CD4-positive, alpha-beta T cell treated with Interferon alpha-2 for 1 hour (primary cell): ENCODE results near the gene AGPAT2.

Experiments
- DNase-seq, 2 donors: peaks; one replicate each; pipeline ENCODE4 v3.0.0-alpha.2; 2020 to 2022

AGPAT2 gene

GRCh38 chr9:136700959-136701667 is 13.9 kb upstream of the AGPAT2 start:
- DNase-seq = peak; percentile 57 to 69

DNA sequence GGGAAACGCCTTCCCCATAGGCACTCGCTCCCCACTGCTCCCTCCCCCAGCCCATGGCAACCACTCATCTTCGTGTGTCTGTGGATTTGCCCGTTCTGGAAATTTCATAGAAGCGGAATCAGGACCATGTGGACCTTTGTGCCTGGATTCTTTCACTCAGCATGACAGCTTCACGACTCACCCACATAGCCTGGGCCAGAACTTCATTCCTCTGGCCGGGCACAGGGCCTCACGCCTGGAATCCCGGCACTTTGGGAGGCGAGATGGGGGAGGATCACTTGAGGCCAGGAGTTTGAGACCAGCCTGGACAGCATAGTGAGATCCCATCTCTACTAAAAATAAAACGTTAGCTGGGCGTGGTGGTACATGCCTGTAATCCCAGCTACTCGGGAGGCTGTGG is 13.0 kb upstream of the AGPAT2 start:
- no peak for DNase-seq

DNA sequence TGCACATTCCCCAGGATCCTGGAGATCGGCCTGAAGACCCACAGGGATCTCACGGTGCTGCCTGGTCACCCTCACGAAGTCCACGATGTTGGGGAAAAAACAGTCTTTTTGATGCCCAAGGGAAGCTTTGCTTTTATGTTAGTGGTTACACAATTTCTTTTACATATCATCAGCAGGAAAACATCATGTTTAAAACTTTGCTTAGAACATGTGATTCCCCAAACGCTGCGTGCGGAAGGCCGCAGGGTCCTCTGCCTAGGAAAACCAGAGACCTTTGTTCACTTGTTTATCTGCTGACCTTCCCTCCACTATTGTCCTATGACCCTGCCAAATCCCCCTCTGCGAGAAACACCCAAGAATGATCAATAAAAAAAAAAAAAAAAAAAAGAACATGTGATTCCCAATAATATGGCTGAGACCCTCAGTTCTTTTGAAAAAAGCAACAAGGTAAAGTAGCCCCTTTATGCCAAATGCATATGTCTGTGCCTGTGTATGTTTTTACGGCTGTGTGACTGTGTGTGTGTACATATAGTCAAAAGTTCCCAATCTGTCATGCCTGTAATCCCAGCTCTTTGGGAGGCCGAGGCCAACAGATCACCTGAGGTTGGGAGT is 11.5 kb upstream of the AGPAT2 start:
- DNase-seq = no peak

GRCh38 chr9:136697821-136698526 is 10.7 kb upstream of the AGPAT2 start:
- peak in 1 of 2 donors; percentile 14 for DNase-seq

DNA sequence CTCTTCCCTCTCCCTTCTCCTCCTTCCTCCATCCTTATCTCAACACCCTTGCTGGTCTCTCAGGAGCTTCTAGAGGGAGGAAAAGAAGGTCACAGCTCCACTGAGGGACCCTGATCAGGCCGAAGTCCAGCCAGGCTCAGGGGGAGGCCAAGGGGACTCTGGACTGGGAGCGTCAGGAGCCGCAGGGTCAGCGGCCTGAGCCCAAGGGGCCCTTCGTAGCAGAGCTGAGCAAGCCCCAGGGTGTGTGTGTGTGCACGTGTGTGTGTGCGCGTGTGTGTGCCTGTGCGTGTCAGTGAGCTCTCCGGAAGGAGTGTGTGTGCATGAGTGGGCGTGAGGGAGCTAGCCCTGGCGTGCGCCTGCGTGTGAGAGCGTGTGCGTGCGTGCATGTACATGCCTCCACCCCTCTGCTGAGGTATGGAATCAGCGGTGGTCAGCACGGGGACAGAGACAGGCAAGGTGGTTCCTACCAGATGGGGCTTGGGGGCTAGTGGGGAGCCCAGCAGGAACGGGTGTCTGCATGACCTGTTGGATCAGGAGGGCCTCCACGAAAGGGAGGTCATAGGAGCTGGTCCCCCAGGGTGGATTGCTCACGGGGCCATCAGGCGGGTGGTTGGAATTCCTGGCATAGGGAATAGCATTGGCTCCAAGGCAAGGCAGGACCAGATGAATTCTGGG is 10.0 kb upstream of the AGPAT2 start:
- no peak for DNase-seq

DNA sequence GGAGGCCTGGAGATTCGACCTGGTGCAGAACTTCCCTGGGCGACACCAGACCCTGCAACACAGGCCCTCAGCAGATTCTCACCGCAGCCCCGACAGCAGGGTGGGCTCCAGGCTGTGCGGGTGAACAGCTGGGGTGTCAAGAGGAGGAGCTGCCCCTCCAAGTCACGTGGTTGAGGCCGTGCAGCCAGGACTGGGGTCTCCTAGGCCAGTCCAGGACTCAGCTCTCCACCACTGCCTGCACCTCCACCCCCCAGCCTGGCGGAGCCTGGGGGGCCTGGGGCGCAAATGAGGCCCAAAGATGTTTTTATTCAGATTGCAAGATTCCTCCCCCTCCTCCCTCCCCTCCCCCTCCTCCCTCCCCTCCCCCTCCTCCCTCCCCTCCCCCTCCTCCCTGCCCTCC is 9.2 kb upstream of the AGPAT2 start:
- no peak for DNase-seq

DNA sequence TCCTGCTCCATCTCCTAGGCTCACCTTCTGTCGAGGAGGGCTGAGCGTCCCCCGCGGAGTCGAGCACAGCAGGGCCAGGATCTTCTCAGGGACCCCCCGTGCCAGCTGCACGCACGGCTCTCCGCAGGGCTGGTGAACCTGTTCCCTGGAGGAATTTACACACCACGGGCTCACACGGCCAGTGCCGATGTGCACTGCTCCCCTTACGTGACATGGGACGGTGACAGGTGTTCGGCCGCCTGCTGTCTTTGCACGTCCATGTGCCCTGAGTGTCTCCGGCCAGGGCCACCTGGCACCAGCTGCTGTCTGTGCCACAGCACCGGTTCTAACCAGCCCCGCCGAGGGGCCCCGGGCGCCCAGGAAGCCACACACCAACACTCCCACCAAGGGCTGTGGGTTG is 8.7 kb upstream of the AGPAT2 start:
- DNase-seq = no peak

GRCh38 chr9:136695435-136695895 is 8.2 kb upstream of the AGPAT2 start:
- no peak for DNase-seq

- DNase-seq = no peak
These were observed 7.6 kb upstream of the AGPAT2 start for GRCh38 chr9:136694872-136695247.

- DNase-seq = no peak
These were observed 7.1 kb upstream of the AGPAT2 start for GRCh38 chr9:136694163-136694871.

- no peak for DNase-seq
These were observed 6.4 kb upstream of the AGPAT2 start for GRCh38 chr9:136693490-136694162.

GRCh38 chr9:136693135-136693489 is 5.9 kb upstream of the AGPAT2 start:
- DNase-seq = no peak

DNA sequence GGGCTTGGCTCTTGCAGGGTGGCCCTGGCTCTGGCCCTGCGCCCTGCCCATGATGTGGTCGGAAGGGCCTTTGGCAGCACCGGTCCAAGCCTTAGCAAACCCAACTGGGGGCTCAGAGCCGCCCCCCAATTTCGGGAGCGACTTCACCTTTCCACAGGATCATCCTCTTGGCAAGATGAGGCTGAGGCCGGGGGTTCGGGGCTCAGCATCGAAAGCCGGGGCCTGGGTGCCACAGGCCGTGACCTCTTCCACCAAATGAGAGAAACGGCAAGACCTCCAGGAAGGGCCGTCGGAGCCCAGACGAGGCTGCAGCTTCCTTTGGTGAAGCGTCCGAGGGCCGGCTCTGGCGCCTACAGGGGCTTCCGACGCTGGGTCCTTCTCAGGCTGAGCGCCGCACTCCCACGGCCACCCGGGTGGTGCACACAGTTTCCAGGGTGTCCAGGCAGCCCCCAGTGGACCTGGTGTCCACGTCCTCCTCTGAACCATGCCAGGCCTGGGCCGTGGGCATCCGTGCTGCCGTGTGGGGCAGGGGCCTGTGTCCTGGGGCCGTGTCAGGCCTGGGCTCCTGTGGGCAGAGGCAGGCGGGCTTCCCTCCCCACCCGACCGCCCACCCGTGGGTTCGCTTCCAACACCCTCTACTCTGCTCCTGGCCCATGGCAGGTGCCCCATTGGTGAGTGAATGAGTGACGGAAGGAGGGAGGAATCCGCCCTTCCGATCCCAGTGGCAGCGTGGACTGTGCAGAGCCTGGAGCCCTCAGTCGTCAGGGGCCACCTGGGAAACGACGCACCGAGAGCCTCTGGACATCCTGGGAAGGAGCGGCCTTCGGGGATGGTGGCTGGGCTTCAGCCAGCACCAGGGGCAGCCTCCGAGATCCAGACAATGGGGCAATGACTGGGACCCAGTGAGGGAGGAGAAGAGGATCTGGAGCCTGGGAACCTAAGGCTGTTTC is 5.2 kb upstream of the AGPAT2 start:
- DNase-seq = no peak

GRCh38 chr9:136691316-136692184 is 4.3 kb upstream of the AGPAT2 start:
- DNase-seq = no peak

DNA sequence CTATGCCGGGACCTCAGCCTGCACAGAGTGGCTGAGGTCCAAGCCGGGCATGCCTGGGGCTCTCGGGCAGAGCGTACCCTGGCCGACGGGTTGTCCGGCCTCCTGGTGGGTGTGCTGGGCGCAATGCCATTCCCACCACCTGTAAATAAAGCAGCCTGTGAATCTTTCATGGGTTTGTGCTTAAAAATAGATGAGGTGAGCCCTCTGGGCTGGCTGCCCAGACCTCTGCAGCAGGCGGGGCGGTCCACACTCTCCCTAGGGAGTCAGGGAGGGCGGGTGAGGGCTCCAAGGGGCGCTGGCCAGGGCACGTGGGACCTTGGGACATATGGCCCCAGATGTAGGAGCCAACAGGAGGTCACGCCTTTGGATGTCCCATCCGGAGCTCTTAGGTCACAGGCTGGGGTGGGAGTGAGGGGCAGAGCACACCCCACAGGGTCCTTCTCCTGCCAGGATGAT is 3.6 kb upstream of the AGPAT2 start:
- no peak for DNase-seq

DNA sequence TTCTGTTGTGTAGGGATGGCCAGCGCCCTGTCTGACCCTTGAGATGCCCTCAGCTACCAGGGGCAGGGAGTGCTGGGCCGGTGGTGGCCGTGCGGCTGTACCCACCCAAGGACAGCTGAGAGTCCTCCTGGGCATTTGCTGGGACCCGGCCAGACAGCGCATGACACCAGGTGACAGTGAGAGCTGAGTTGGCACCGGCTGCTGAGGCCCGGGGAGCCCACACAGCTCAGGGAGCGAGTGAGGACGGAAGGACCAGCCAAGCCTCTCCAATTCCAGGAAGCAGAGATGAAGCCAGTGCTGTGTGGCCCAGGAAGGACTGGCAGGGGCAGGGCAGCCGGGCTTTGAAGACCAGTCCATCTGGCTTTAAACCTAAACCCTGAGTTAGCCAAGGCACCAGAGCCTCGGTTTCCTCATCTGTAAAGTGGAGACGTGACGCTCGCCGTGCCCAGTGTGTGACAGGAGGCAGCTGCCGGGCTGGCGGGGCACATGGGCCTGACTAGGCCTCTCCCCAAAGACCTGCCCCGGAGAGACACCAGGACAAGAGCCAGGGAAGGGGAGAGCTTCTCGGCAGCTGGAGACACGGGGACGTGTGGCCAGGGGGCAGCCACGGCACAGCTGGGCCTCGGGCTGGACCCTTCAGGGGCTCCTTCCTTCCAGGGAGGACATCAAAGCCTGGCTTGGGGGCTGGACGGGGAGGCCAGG is 3.0 kb upstream of the AGPAT2 start:
- no peak for DNase-seq

- no peak for DNase-seq
These were observed 1.8 kb upstream of the AGPAT2 start for GRCh38 chr9:136689108-136689460.

DNA sequence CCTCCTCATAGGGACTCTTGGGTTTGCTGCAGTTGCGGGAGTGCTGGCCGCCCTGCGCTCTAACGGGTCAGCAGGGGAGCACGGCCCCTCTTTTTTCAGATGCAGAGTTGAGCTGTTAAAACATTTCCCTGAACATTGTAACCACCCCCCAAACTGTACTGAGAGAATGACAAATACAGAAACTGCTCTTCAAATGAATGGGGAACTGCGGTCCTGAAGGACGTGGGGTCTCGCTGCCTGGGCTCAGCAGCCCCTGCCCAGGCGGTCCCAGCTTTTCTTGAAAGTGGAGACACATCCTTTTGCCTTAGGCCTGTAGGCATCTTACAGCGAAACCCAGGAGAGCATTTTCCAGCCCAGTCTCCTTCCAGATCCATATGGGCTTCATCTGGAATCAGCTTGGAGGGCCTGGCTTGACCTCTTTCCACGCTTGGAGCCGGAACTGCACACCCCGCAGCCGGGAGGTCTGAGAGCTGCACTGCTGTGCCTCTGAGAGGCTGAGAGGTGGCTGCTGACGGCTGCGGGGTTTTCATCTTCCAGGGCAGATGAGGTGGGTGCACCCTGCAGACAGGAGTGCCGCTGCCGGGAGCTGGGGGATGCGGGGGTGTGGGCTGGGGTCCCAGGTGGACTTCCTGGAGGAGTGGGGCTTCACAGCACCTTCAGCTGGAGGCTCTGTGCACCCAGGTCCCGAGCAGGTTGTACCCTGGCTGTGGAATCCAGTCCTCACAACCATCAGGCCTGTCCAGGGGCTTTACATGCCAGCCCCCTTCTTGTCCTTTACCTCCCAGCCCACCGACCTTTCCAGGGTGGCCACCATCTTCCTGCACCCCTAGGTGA is 1.2 kb upstream of the AGPAT2 start:
- DNase-seq = no peak
